Esophagus squamous epithelium (tissue), 4 donors: ENCODE data around the gene ELF4.

Source experiments
- CTCF ChIP-seq, 6 experiments: fragments of 450-650 bp in 4 of 6; fragments of 200-600 bp in 2 of 6; sonication (generic) in 2 of 6; IDR thresholded peaks; one replicate each; pipeline ENCODE4 v1.5.1; 2016 to 2019; ENCODE audit warnings: antibody characterized with exemption in 6 of 6, mild to moderate bottlenecking in 4 of 6, moderate library complexity in 4 of 6
- POLR2A ChIP-seq, 4 donors: fragments of 450-650 bp; IDR thresholded peaks; one replicate each; pipeline ENCODE4 v1.6.1; 2017; ENCODE audit warnings: antibody characterized with exemption in 4 of 4, mild to moderate bottlenecking in 4 of 4, moderate library complexity in 3 of 4

DNA sequence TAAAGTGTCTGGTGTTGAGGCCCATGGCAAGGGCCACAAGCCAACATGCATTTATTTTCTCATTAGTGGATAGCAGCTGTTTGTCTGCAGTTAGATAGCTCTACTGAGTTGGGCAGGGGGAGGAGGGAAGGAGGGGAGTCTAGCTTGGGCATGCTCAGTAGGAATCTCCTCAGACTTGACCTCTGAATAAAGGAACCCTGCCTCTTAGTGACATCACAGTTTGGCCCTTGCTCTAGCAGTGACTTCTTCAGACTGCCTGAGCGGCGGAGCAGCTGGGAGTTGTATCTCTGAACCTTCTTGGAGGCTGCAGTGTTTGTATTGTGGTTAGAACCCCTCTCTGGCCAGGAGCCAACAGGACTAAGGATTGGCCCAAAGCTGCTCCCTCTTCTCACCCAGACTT is 70.5 kb downstream of the ELF4 start:
- no peak for TF ChIP-seq CTCF (IDR thresholded peaks at IDR 0.05)
- no peak for TF ChIP-seq POLR2A (IDR thresholded peaks at IDR 0.05)
